NCI-H2081 treated with DMSO at 0.1 percent for 48 hours (cell line): ENCODE data around the gene ZRANB2.

Source experiments
- DNase-seq: peaks from one replicate; lab custom pipeline; 2025; lab: John Stamatoyannopoulos, UW

Gene ZRANB2

DNA sequence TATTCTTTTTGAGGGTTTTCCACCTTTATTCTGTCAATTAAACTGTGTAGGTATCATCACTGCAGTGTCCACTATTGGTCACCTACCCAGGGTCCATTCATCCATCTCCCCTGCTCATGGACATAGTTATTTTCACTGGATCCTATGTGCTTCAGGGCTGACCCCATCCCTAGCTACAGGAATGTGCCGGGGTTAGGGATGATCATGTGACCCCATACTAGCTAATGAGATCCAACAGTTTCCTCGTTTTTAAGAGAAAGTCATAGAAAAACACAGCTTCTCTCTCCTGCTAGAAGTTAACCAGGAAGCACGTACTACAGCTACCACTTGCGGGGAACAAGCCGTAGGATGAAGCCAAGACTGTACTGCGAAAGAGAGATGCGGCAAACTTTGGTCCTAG, 52.8 kb downstream of the ZRANB2 start:
- DNase-seq = no peak

DNA sequence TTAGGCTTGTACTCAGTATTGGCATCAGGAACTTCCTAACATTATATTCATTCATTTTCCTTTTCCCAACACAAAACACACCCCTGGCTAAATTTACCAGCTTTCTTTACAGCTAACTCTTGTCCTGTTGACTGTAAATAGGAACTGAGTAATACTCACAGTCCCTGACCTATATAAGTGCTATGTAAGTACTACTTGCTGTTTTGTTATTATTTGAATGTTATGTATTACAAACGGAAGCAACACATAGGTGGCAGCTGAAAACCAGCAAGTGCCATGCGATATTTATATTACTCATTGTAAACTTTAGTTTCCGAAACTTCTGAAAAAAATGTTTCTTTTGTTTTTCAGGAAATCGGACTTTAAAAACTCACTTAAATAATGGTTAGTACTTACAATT, 54.7 kb downstream of the ZRANB2 start:
- DNase-seq = no peak

DNA sequence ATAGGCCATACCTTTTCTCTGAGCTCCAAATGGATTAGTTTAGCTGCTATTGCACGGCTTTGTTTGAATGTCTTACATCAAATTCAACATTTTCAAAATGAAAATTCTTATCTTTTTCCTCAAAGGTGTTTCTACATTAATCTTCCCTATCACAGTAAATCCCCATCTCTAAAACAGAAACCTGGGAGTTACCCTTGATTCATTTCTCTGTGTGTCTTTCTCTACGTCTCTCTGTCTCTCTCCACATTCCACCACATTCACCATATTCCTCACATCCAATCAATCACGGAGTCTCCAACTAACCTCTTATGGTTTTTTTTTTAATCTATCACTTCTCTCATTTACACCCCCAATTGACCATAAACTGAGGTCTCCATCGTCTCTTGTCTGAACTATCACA, 57.3 kb downstream of the ZRANB2 start:
- no peak for DNase-seq

DNA sequence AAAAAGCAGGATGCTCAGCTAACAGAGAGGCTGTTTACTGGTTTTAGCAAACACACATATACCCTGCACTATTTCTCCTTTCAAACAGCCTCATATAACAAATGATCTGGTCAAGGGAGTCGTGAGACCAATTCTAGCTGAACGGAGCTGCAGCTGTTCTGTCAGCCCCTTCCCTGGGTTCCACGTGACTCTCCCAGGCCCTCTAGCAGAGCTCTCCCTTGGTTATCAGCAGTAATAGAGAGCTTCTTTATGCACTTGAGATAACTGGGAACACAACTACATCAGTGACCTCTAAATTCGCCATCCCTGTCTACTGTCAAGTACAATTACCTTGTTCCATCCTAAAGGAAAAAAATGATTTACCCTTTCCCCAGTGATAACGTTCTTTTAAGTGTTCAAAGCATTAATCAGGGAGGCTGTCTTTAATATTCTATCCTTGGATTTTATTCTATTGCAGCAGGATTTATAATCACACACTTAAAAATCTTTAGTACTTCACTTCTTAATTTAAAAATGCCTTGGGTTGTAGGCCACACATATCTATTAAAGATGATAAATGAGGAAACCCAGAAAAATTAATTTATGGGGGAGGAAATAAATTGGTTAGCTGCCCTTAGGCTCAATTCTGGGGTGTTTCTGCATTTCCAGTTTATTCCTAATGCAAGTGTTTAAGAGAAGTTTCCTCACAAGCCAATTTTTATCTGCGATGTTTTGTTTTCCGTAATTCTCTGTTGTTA, 61.4 kb downstream of the ZRANB2 start:
- no peak for DNase-seq

DNA sequence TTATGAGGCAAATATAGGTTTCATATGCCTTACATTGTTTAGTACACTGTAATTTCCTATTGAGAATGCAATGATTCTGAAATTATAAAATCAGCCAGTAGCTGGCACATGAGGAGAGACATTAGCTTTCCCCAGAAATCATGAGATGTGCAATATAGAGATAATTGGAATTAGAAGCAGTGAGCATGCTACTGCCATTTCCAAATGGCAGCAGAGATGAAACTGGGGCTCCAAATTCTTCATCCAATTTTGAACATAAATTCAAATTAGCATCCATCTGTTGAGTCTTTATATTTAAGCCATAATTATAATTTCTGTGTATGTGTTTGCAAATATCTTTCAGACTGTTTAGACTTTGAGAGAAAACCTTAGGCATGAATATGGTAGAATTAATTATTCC, 62.0 kb downstream of the ZRANB2 start:
- DNase-seq = no peak

DNA sequence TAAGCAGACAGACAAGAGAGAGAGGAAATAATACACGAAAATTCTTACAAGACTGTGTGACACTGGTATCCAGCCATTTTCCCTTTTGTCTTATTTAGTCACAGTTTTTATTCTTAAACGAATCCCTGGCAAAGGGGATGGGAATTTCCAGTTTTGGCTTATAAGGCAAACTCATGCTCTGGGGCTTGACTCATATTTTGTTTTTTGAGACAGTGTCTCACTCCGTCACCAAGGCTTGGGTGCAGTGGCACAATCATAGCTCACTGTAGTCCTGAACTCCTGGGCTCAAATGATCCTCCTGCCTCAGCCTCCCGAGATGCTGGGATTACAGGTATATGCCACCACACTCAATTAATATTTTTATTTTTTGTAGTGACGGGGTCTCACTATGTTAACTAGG, 65.1 kb downstream of the ZRANB2 start:
- DNase-seq = no peak

DNA sequence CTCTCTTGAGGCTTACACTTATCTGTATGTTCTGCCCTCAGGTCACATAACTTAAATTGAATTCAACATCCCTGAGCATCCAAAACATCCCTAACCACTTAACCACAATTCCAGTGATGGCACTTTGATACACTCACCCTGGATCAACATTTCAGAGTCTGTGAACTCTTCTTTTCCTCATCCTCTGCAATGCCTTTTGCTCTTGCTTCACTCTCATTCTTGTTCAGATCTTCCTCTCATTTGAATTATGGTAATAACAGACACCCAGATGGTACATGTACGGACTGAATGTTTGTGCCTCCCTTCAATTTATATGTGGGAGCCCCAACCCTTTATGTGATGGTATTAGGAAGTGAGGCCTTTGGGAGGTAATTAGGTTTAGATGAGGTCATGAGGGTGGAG, 66.7 kb downstream of the ZRANB2 start:
- DNase-seq = no peak
